ENCODE measurements around the gene CYB561D2. TPM values are rescaled to one million over a fixed set of nuclear protein-coding genes. Genes with fewer than 3 reads are reported as not detected.

The CYB561D2 gene
- total and polyA plus RNA-seq, 11 donors, result 4.9 to 18.6 (median 7.8) TPM

- intact Hi-C loops (cut with DNase I), result no loop called here
- Histone ChIP-seq H3K36me3 (no peaks in the 10 kb centered on the region), H3K9me3 (no peaks in the 10 kb centered on the region), H3K27me3 (no peaks in the 10 kb centered on the region), H3K27ac (no peak overlapping the region), H3K4me3 (no peak overlapping the region), H3K4me1 (no peaks in the 10 kb centered on the region)
- WGBS, 4 donors, result 84 to 90% (median 86%) methylated on average over 2 to 6 of the region's 6 CpGs
- ATAC-seq (no peak), DNase-seq (no peak)
- no peak for TF ChIP-seq CTCF (IDR thresholded peaks at IDR 0.05)
- no peak for TF ChIP-seq POLR2A (IDR thresholded peaks at IDR 0.05)
Observed at GRCh38 chr3:50378024-50378423, 27.4 kb downstream of the CYB561D2 start.

GRCh38 chr3:50378757-50379156, 28.1 kb downstream of the CYB561D2 start:
- H3K4me1 ChIP-seq, result no peaks in the 10 kb centered on the region
- no peaks in the 10 kb centered on the region for H3K9me3 ChIP-seq
- H3K4me3 ChIP-seq, result no peak overlapping the region
- WGBS, 4 donors, result 90 to 92% (median 91%) methylated on average over 11 to 17 of the region's 17 CpGs
- ATAC-seq (no peak), DNase-seq (no peak)
- no peaks in the 10 kb centered on the region for H3K27me3 ChIP-seq
- H3K27ac ChIP-seq, result no peak overlapping the region
- intact Hi-C loops (cut with DNase I), result no loop called here
- H3K36me3 ChIP-seq, result no peaks in the 10 kb centered on the region
- TF ChIP-seq CTCF (IDR thresholded peaks at IDR 0.05) (no peak), POLR2A (IDR thresholded peaks at IDR 0.05) (no peak)

GRCh38 chr3:50380405-50381085, 29.9 kb downstream of the CYB561D2 start:
- TF ChIP-seq POLR2A (IDR thresholded peaks at IDR 0.05) (no peak), CTCF (IDR thresholded peaks at IDR 0.05) (no peak)
- H3K4me3 ChIP-seq, result no peak overlapping the region
- ATAC-seq, result no peak
- H3K27me3 ChIP-seq, result no peaks in the 10 kb centered on the region
- no peaks in the 10 kb centered on the region for H3K36me3 ChIP-seq
- no peaks in the 10 kb centered on the region for H3K9me3 ChIP-seq
- no peak overlapping the region for H3K27ac ChIP-seq
- intact Hi-C loops (cut with DNase I), result no loop called here
- DNase-seq, result no peak
- H3K4me1 ChIP-seq, result no peaks in the 10 kb centered on the region
- 89 to 92% (median 91%) methylated on average over 17 of the region's 17 CpGs for WGBS, 4 donors

GRCh38 chr3:50381383-50381782, 30.7 kb downstream of the CYB561D2 start:
- ATAC-seq, result no peak
- H3K4me1 ChIP-seq, result no peaks in the 10 kb centered on the region

More at GRCh38 chr3:50381383-50381782, 30.7 kb downstream of the CYB561D2 start:
- no peaks in the 10 kb centered on the region for H3K9me3 ChIP-seq
- intact Hi-C loops (cut with DNase I), result no loop called here
- H3K27me3 ChIP-seq, result no peaks in the 10 kb centered on the region
- WGBS, 4 donors, result 88 to 100% (median 90%) methylated on average over 1 to 4 of the region's 4 CpGs
- no peak overlapping the region for H3K4me3 ChIP-seq
- TF ChIP-seq CTCF (IDR thresholded peaks at IDR 0.05) (no peak), POLR2A (IDR thresholded peaks at IDR 0.05) (no peak)
- H3K36me3 ChIP-seq, result no peaks in the 10 kb centered on the region
- H3K27ac ChIP-seq, result no peak overlapping the region
- DNase-seq, result no peak
